K562 (cell line): ENCODE measurements around the gene POLR3K. TPM values are rescaled to one million over a fixed set of nuclear protein-coding genes. Genes with fewer than 3 reads are reported as not detected.

Source experiments
- ATAC-seq: fragments of 200-7000 bp; cut with Tn5 transposase; 3 replicates; pipeline ENCODE4 v1.9.1; 2020; ENCODE audit warnings: moderate library complexity
- BruUV-seq: library from RNA; stranded (reverse); fragments of 400-500 nt; replicated peaks from 2 replicates; lab custom pipeline; 2021; lab: Mats Ljungman, UMichigan
- CTCF ChIA-PET: fragments of 300-600 bp; formaldehyde crosslinking; extraction: SDS; loops from one replicate; lab custom pipeline; 2021; ENCODE audit warnings: low intra/inter-chr PET ratio; lab: Yijun Ruan, JAX
- POLR2A ChIA-PET: fragments of 300-600, 350-650 bp; sonication (Branson Sonifier 250); formaldehyde crosslinking; extraction: SDS; loops from one replicate; lab custom pipeline; 2021; ENCODE audit warnings: antibody characterized with exemption, inconsistent platforms; lab: Yijun Ruan, JAX
- DNase-seq, 4 experiments: peaks; one replicate each; pipeline versions ENCODE4 v3.0.0 to v3.0.0-alpha.2; 2011 to 2018; ENCODE audit warnings: low spot score in 3 of 4, mixed read lengths in 3 of 4; ENCODE audit errors: extremely low read depth in 1 of 4
- FAIRE-seq: peaks from 2 replicates; lab custom pipeline; 2011; peaks lifted over from hg19 to GRCh38; lab: Jason Lieb, UNC
- H2AFZ ChIP-seq: 2 replicates; pipeline ENCODE4 v1.6.0; 2011; ENCODE audit warnings: low read depth, low read length, control low read depth, inconsistent platforms
- H3K27ac ChIP-seq: fragments of 200-600 bp; 3 replicates; pipeline ENCODE4 v1.8.0; 2011; ENCODE audit warnings: low read depth, mild to moderate bottlenecking, control low read depth, inconsistent platforms, low read length, moderate library complexity, mixed read lengths; ENCODE audit errors: extremely low read depth
- H3K27me3 ChIP-seq, 2 experiments: fragments of 300-600 bp in 1 of 2; 2 replicates in 1 of 2; 3 replicates in 1 of 2; pipeline versions ENCODE4 v1.6.0 to v1.8.0; 2011; ENCODE audit warnings: inconsistent platforms in 2 of 2, low read length in 2 of 2, mild to moderate bottlenecking in 1 of 2, mixed read lengths in 1 of 2, moderate library complexity in 1 of 2; ENCODE audit not compliant: control insufficient read depth in 2 of 2, insufficient read depth in 2 of 2
- H3K36me3 ChIP-seq: fragments of 300-600 bp; 3 replicates; pipeline ENCODE4 v1.8.0; 2011; ENCODE audit warnings: mild to moderate bottlenecking, low read length, inconsistent platforms; ENCODE audit not compliant: control insufficient read depth, insufficient read depth
- H3K4me1 ChIP-seq, 2 experiments: fragments of 200-600 bp in 1 of 2; replicated peaks in 1 of 2; 2 replicates in 1 of 2; 3 replicates in 1 of 2; pipeline versions ENCODE4 v1.5.1 to v1.8.0; 2011; ENCODE audit warnings: inconsistent platforms in 2 of 2, low read length in 2 of 2, mild to moderate bottlenecking in 1 of 2, mixed read lengths in 1 of 2, moderate library complexity in 1 of 2; ENCODE audit not compliant: control insufficient read depth in 2 of 2, insufficient read depth in 2 of 2
- H3K4me2 ChIP-seq: 2 replicates; pipeline ENCODE4 v1.6.1; 2011; ENCODE audit warnings: low read length, control low read depth, inconsistent platforms, mixed read lengths; ENCODE audit not compliant: insufficient read depth
- H3K4me3 ChIP-seq: fragments of 200-600 bp; sonication (generic), shearing (Covaris generic); 2 replicates; pipeline ENCODE4 v1.5.1; 2016; ENCODE audit warnings: control low read depth, inconsistent platforms
- H3K79me2 ChIP-seq: fragments of 200-600 bp; 3 replicates; pipeline ENCODE4 v1.8.0; 2011; ENCODE audit warnings: low read length, inconsistent platforms; ENCODE audit not compliant: control insufficient read depth, insufficient read depth
- H3K9ac ChIP-seq, 2 experiments: 2 replicates each; pipeline versions ENCODE4 v1.6.0 to v1.6.1; 2011; ENCODE audit warnings: low read depth in 2 of 2, low read length in 2 of 2, control low read depth in 1 of 2, inconsistent platforms in 1 of 2, mild to moderate bottlenecking in 1 of 2, mixed read lengths in 1 of 2; ENCODE audit not compliant: insufficient read depth in 1 of 2
- H3K9me1 ChIP-seq: one replicate; pipeline ENCODE4 v1.6.0; 2011; ENCODE audit warnings: inconsistent platforms, mild to moderate bottlenecking, low read length, moderate library complexity; ENCODE audit not compliant: control insufficient read depth, insufficient read depth
- H3K9me3 ChIP-seq: replicated peaks from 2 replicates; pipeline ENCODE4 v1.5.1; 2011; ENCODE audit warnings: low read depth, low read length, inconsistent platforms; ENCODE audit not compliant: control insufficient read depth, insufficient read depth
- H4K20me1 ChIP-seq: replicated peaks from 2 replicates; pipeline ENCODE4 v1.6.1; 2011; ENCODE audit warnings: low read length, inconsistent platforms, mixed read lengths; ENCODE audit not compliant: control insufficient read depth, insufficient read depth
- FOXK2 ChIP-seq, 2 experiments: fragments of 450-650 bp; IDR thresholded peaks in 1 of 2; conservative IDR thresholded peaks in 1 of 2; 2 replicates each; pipeline ENCODE4 v1.6.1; 2016; ENCODE audit warnings: low read depth in 2 of 2, mild to moderate bottlenecking in 1 of 2
- RERE ChIP-seq: sonication (generic); formaldehyde crosslinking; IDR thresholded peaks from 2 replicates; pipeline ENCODE4 v1.8.0; 2023; ENCODE audit warnings: missing genetic modification reagents, mild to moderate bottlenecking, borderline replicate concordance
- ZBTB40 ChIP-seq, 2 experiments: fragments of 450-650 bp in 1 of 2; sonication (generic) in 1 of 2; formaldehyde crosslinking in 1 of 2; IDR thresholded peaks; 2 replicates each; pipeline versions ENCODE4 v1.7.1 to v1.9.0; 2016 to 2022; ENCODE audit warnings: inconsistent platforms in 1 of 2, mild to moderate bottlenecking in 1 of 2, missing genetic modification reagents in 1 of 2
- WGBS: fragments of 100-300 bp; shearing (Covaris generic); methylation state at CpG from one replicate; pipeline ENCODE4 v1.1.6; 2016; ENCODE audit warnings: low coverage, mixed read lengths; ENCODE audit not compliant: insufficient coverage; ENCODE audit errors: missing lambda C conversion rate; 5-methylcytosine and 5-hydroxymethylcytosine counted together
- in situ Hi-C: fragments of 300-500 bp; cut with MboI; formaldehyde crosslinking; loops from 4 replicates; pipeline ENCODE4 v1.15.0; 2018; ENCODE audit warnings: inconsistent platforms, mixed read lengths
- intact Hi-C: fragments of 100-400 bp; cut with micrococcal nuclease; formaldehyde crosslinking; loops from 2 replicates; pipeline ENCODE4 v1.14.2; 2022
- polyA plus RNA-seq, 8 experiments: library from polyadenylated mRNA; depleted of rRNA in 4 of 8; stranded (reverse) in 5 of 8; unstranded in 3 of 8; fragments of >200 nt; fragmentation: Nextera tagmentation in 2 of 8; fragmentation: Illumina TruSeq in 1 of 8; extraction: Ambion mirVana in 2 of 8; extraction: Trizol in 1 of 8; gene quantifications; 2 replicates each; pipeline versions ENCODE4 v1.2.1 to v1.2.3, GENCODE V29; 2011 to 2014; ENCODE audit warnings: inconsistent platforms in 1 of 8, missing spikeins in 1 of 8
- total RNA-seq, 7 experiments: library from RNA; depleted of rRNA in 6 of 7; stranded (reverse); fragments of >200 nt in 6 of 7; fragmentation: Illumina TruSeq in 2 of 7; extraction: Trizol in 2 of 7; gene quantifications; 2 replicates each; pipeline versions ENCODE4 v1.2.1 to v1.2.3, GENCODE V29; 2011 to 2021; ENCODE audit warnings: low replicate concordance in 1 of 7

POLR3K gene
- total and polyA plus RNA-seq, 9 of the 15 experiments (the other 6 are each of a cell fraction or from before 2014, with no cell fraction given): 42.1 to 315 (median 86.7) TPM

GRCh38 chr16:9903-10665 lies 43.3 kb downstream of the POLR3K start:
- Histone ChIP-seq H3K9me3 (no peaks in the 10 kb centered on the region), H3K27me3 (no peaks in the 10 kb centered on the region), H3K36me3 (no peaks in the 10 kb centered on the region), H3K4me1 (no peaks in the 10 kb centered on the region), H4K20me1 (no peaks in the 10 kb centered on the region), H2AFZ (no peak overlapping the region), H3K79me2 (no peaks in the 10 kb centered on the region), H3K9me1 (no peaks in the 10 kb centered on the region), H3K4me3 (no peak overlapping the region), H3K9ac (no peak overlapping the region), H3K27ac (no peak overlapping the region), H3K4me2 (no peak overlapping the region)
- ATAC-seq (peak; percentile 88), FAIRE-seq (no peak), DNase-seq (no peak)
- POLR2A ChIA-PET: no interaction called here
- CTCF ChIA-PET: no interaction called here
- WGBS: 37% methylated on average over 8 of the region's 48 CpGs
- in situ Hi-C loops (no loop called here), intact Hi-C loops (no loop called here)
- BruUV-seq: no TSS peak
- no peak for TF ChIP-seq FOXK2 (conservative IDR thresholded peaks at IDR 0.05 in 1 of 2, IDR thresholded peaks at IDR 0.05 in 1 of 2; ENCODE audit: low read depth in 2 of 2)
- TF ChIP-seq ZBTB40 (IDR thresholded peaks at IDR 0.05): no peak
- no peak for TF ChIP-seq ZBTB40 (CRISPR knock-in tag; IDR thresholded peaks at IDR 0.05)
- no peak for TF ChIP-seq RERE
